ENCODE measurements around the gene C9orf85. TPM values are rescaled to one million over a fixed set of nuclear protein-coding genes. Genes with fewer than 3 reads are reported as not detected.
A peak's percentile ranks its signal among the peaks of the same experiment; 100 is the strongest.
"Not testable (repeated sequence)": the region's sequence is repeated elsewhere in the genome, so short reads cannot be mapped to it uniquely, and the experiment has no call there.

The C9orf85 gene
- total RNA-seq, 1 donor from 2014 or later = 11.3 TPM

GRCh38 chr9:71937070-71937625 is 25.7 kb downstream of the C9orf85 start:
- FAIRE-seq (no peak), DNase-seq (ENCODE audit: low read depth) (peak; percentile 78)
- Histone ChIP-seq H3K36me3 (ENCODE audit: control insufficient read depth, insufficient read depth, low read length) (no peaks in the 10 kb centered on the region), H3K4me3 (ENCODE audit: low read depth, low read length) (no peak overlapping the region), H3K27me3 (ENCODE audit: control insufficient read depth, insufficient read depth, low read length) (no peaks in the 10 kb centered on the region)
- no peak for TF ChIP-seq CTCF (IDR thresholded peaks at IDR 0.05; ENCODE audit: insufficient read depth, low read length, severe bottlenecking)

GRCh38 chr9:71937898-71938297 is 26.5 kb downstream of the C9orf85 start:
- Histone ChIP-seq H3K36me3 (ENCODE audit: control insufficient read depth, insufficient read depth, low read length) (no peaks in the 10 kb centered on the region), H3K4me3 (ENCODE audit: low read depth, low read length) (no peak overlapping the region), H3K27me3 (ENCODE audit: control insufficient read depth, insufficient read depth, low read length) (no peaks in the 10 kb centered on the region)
- no peak for DNase-seq (ENCODE audit: low read depth)
- TF ChIP-seq CTCF (IDR thresholded peaks at IDR 0.05; ENCODE audit: insufficient read depth, low read length, severe bottlenecking) = no peak
- FAIRE-seq = no peak

- DNase-seq (ENCODE audit: low read depth) (peak; percentile 55), FAIRE-seq (no peak)
- no peak for TF ChIP-seq CTCF (IDR thresholded peaks at IDR 0.05; ENCODE audit: insufficient read depth, low read length, severe bottlenecking)
- H3K4me3 ChIP-seq (ENCODE audit: low read depth, low read length) = no peak overlapping the region
- no peaks in the 10 kb centered on the region for H3K36me3 ChIP-seq (ENCODE audit: control insufficient read depth, insufficient read depth, low read length)
- no peaks in the 10 kb centered on the region for H3K27me3 ChIP-seq (ENCODE audit: control insufficient read depth, insufficient read depth, low read length)
Measured at GRCh38 chr9:71941060-71941568, 29.7 kb downstream of the C9orf85 start.

- FAIRE-seq = no peak
- Histone ChIP-seq H3K36me3 (ENCODE audit: control insufficient read depth, insufficient read depth, low read length) (no peaks in the 10 kb centered on the region), H3K27me3 (ENCODE audit: control insufficient read depth, insufficient read depth, low read length) (no peaks in the 10 kb centered on the region), H3K4me3 (ENCODE audit: low read depth, low read length) (no peak overlapping the region)
- TF ChIP-seq CTCF (IDR thresholded peaks at IDR 0.05; ENCODE audit: insufficient read depth, low read length, severe bottlenecking) = no peak
- no peak for DNase-seq (ENCODE audit: low read depth)
Measured at GRCh38 chr9:71941998-71942567, 30.6 kb downstream of the C9orf85 start.

- FAIRE-seq (no peak), DNase-seq (ENCODE audit: low read depth) (peak; percentile 97)
- Histone ChIP-seq H3K4me3 (ENCODE audit: low read depth, low read length) (no peak overlapping the region), H3K27me3 (ENCODE audit: control insufficient read depth, insufficient read depth, low read length) (no peaks in the 10 kb centered on the region), H3K36me3 (ENCODE audit: control insufficient read depth, insufficient read depth, low read length) (no peaks in the 10 kb centered on the region)
- TF ChIP-seq CTCF (IDR thresholded peaks at IDR 0.05; ENCODE audit: insufficient read depth, low read length, severe bottlenecking) = no peak
Measured at GRCh38 chr9:71944754-71945375, 33.4 kb downstream of the C9orf85 start.

GRCh38 chr9:71954652-71955051 is 43.2 kb downstream of the C9orf85 start:
- not testable (repeated sequence) for H3K36me3 ChIP-seq (ENCODE audit: control insufficient read depth, insufficient read depth, low read length); DNase-seq (ENCODE audit: low read depth); H3K4me3 ChIP-seq (ENCODE audit: low read depth, low read length); FAIRE-seq; H3K27me3 ChIP-seq (ENCODE audit: control insufficient read depth, insufficient read depth, low read length)
